ENCODE results near the gene KAT6B.

The KAT6B gene

DNA sequence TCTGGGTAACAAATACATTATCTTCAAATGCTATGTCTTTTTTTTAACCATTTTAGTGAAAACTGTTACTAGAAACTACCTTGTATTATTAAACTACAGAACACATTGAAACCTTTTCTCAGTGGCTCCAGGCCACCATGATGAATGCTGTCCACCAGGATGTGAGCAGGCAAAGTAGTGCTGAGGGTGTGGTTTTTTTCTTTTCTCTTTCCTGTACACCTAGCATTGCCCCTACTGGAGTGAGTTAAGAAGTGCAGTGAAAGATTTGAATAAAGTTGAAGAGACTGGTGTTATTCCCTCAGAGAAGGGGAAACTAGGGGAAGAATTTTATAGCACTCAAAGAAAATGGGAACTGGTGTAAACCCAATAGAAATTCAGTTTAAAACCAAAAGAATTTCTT lies 165.0 kb downstream of the KAT6B start:
- no peak for DNase-seq

GRCh38 chr10:74992068-74992467 lies 165.7 kb downstream of the KAT6B start:
- DNase-seq = no peak

- no peak for DNase-seq
These were observed 167.2 kb downstream of the KAT6B start for GRCh38 chr10:74993649-74994048.

- DNase-seq = no peak
These were observed 168.5 kb downstream of the KAT6B start for GRCh38 chr10:74994854-74995253.

GRCh38 chr10:74995806-74996205 lies 169.4 kb downstream of the KAT6B start:
- no peak for DNase-seq

DNA sequence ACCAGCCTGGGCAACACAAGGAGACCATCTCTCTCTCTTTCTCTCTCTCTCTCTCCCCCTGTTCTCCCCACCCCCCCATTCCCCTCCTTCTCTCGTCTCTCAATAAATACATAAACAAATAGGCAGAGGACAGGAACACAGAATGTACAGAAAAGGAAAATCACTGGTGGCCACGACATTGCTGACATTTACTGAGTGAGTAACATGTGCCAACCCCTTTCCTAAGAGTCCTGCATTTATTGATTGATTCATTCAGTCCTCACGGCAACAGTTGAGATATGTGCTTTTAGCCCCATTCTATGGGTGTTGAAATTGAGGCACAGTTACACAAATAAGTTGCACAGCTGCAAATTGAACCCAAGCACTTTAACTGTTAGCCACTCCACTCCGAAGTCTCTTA lies 170.8 kb downstream of the KAT6B start:
- DNase-seq = no peak

DNA sequence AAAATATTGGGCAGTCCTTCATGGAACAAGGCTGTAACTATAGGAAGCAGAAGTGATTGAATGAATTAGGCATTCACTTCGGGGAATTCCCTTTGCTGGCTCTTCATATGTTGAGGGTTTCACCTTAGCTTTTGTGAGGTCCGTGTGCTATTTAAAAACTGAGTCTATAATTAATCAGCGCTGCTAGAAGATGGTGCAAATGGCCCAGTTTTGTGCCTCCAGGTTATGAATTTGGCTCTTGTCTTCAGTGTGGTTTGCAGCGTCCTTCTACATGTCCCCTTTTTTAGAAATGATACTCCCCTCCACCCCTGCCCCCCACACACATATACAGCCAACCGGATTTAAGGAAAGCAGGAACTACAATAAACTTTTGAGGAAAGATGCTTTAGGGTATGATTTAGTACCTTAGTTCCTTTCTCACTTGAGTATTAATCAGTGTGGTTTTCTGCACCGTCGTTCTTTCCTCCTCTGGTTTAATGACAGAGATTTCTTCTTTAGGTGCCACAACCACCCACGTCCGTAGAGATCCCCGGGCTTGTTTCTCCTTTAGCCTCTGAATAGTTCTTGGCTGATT lies 174.4 kb downstream of the KAT6B start:
- no peak for DNase-seq

DNA sequence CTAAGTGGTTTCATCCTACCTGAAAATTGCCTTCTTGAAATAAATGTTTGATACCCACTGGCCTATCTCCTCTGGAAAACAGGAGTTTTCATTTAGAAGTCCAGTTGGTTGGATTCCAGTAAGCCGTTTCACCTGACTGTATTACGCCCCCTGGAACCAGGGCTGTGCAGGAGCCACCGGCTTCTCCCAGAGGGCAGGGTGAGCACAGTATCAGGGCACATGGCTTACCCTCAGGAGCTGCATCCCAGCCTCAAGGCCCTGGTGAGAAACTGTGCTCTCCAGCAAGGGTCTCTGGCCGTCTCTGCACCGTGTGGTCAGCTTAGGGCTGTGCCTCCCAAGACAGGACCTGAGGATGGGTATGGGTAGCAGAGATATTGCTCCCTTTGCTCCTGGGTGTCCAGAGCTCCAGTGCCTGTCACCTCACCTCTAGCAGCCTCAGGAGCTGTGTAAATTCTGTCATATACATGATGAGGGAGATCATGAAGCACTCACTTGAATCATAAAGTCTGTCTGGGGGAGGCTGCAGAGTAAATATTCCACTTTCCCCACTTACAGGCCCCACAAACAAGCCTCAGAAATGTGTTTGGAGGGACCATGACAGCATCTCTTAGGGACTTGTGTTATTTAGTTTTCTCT lies 175.4 kb downstream of the KAT6B start:
- DNase-seq = no peak

- no peak for DNase-seq
These were observed 175.9 kb downstream of the KAT6B start for GRCh38 chr10:75002351-75002725.

- DNase-seq = no peak
These were observed 176.7 kb downstream of the KAT6B start for GRCh38 chr10:75002967-75003594.

GRCh38 chr10:75003891-75004290 lies 177.5 kb downstream of the KAT6B start:
- DNase-seq = no peak

- DNase-seq = no peak
These were observed 181.2 kb downstream of the KAT6B start for GRCh38 chr10:75007646-75008045.

DNA sequence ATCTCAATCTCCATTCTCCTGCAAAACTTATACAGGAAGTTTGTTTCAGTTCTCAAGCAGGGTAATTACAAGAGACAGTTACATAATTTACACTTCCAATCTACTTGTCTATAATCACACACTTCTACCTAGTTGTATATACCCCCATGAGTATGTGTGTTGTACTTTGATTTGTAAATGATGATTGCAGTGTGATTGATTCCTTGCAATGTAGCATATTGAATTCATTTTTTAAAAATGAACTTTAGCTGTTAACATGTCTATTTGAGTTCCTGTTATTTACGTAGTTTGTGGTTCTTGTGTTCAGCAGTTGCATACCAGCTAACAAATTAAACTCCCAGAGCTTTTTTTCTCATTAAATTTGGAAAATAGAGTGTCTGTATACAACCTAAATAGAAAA lies 182.6 kb downstream of the KAT6B start:
- DNase-seq = no peak

DNA sequence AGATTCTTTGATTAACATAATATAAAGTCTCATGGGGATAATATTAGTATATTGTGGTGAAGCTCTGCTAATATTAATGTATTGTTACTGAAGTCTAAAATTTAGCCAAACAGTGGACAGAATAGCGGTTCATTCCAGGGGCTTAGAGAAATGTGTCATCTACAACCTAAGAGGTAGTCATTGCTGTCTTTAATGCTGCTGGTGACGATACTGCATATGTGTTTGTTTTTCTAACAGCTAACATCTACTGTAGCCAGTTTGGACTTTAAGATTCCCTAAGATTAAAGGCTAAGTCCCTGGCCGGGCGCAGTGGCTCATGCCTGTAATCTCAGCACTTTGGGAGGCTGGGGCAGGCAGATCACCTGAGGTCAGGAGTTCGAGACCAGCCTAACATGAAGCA lies 183.0 kb downstream of the KAT6B start:
- no peak for DNase-seq

- no peak for DNase-seq
These were observed 184.0 kb downstream of the KAT6B start for GRCh38 chr10:75010373-75010772.

DNA sequence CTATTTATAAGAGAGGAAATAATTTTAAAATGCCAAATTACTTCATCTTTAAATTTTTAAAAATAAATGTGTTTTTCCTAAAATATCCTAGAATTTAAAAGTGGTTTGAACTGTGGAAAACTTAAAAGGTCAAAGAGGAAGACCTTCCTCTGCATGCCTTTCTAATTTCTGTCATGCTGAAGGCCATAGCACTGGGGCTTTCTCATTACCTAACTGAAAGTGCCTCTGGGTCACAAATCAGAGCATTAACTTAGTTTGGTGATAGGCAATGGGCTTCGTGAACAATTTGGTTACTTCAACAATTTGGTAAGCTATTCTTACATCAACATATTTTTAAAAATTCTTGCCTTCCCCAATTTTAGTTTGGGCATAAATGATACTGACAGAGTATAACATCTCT lies 184.8 kb downstream of the KAT6B start:
- no peak for DNase-seq

DNA sequence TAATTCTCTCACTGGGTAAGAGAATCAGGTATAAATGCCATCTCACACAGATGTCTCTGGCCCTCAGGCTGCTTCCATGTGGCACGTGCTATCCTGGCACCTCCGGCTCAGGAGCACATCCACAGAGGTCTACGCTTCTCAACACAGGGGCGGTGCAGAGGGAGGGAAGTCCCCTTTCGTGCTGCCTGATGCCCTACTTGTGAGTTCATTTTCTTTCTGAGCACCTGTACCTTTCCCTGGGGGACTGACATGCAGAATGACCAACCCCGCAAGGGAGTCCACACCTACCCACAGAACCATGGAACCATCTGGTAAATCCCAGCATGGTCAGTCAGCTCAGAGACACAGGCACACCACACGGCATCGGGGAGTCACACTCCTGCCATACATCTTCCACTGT lies 186.1 kb downstream of the KAT6B start:
- no peak for DNase-seq

DNA sequence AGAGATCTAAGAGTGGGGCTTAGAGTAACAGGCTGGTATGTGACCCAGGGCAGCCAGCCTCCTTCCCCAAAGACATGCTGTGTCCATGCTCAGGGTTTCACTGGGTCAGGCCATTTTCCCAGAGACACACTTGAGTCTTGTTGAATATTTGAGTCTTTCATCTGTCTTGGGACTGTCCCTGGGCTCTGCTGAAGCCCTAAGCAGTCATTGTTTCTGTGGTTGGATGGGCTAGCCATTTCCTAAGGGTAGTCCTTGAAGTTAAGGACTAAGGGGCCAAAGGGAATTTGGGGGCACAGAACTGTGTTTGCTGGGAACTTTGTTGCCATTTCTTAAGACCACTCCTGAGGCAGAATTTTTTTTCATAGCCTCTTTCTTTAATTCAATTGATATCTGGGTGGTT lies 186.6 kb downstream of the KAT6B start:
- no peak for DNase-seq

GRCh38 chr10:75013522-75013921 lies 187.1 kb downstream of the KAT6B start:
- no peak for DNase-seq

DNA sequence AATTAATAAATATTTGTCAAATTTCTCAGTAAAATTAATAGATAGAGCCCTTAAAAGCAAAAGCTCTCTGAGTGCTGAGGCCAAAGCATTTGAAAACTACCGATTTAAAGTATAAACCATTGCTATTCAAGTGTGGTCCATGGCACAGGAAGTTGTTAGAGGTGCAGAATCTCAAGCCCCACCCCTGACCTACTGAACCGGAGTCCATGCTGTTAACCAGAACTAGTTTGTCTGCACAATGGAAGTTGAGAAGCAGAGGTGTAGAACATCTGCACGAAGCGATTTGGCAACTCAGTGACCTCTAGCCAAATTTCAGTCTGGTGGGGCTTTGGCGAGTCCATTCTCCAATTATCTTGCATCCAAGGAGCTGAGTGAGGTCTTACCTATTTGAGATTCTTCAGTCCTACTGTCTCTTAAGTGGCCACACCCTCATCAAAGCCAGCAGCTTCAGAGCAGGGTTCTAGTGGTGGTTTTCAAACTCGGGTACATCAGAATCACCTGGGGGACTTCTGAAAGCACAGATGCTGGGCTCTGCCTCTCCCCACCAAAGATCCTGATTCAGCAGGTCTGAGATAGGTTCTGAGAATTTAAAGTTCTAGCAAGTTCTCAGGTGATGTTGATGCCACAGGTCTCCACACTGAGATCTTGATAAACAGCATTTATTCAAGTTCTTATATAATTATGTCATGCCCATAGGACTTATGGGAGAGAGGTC lies 188.3 kb downstream of the KAT6B start:
- no peak for DNase-seq

GRCh38 chr10:75015442-75015841 lies 189.0 kb downstream of the KAT6B start:
- DNase-seq = no peak

DNA sequence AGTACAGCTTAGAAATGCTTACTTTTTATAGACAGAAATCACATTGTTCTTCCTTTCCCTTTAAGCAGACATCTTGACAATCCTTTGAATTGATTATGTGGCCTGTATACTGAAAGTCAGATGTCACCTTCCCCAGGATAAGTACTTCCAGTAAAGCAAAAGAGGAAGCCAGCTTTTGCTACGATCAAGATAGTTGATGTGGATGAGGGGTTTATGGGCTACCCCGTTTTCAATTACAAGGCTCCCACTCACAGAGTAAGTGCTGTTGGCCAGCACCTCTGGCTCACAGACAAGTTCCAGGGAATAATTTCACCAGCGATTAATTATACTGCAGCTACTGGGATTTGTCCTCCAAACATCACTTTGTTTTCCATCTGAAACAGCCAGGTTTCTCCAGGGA lies 189.9 kb downstream of the KAT6B start:
- no peak for DNase-seq

DNA sequence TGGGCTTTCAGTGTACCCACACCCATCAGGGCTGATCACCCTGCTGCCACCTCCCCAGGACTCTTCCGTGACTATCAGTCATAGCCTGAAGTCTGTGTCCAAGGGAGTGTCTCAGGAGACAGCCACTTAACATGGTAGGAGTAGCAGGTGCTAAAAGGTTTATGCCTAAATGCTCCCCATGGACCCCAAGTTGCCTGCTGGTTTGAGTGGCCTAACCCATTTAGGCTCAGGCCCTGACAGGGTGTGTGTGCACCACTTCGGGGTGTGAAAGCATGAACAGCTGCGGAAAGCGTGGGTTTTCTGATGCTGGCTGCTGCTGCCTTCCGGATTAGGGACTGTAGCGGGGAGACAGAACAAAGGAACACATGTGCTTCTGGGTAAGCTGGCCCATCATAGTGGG lies 191.9 kb downstream of the KAT6B start:
- no peak for DNase-seq

DNA sequence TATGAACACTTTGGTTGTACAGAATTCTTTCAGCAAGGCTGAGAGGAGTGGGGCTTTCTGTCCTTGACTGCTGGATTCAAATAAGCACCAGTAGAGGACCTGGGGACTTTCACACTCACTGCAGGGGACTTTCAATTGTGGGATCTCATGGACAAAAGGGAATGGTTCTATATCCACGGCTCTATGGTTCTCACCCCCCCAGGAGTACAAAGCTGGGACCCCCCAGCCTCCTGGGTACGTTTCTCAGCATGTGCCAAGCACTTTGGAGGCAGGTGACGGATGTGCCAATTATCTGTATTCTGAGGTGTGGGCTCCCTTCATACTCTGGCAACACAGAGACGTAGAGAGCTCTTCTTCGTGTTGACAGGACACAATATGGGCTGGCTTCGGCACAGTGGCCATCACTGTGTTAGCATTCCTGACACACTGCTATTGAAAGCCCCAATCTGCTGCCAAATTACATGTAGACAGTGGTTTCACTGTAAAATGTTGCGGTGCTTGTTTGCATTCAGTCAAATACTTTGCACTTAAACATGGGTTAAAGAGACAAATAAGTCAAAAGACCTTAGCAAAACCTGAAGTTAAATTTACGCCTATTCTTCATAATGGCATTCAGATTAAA lies 192.4 kb downstream of the KAT6B start:
- DNase-seq = no peak

Measured in RPMI8226 (cell line).